ENCODE measurements around the gene DHRS3. TPM values are rescaled to one million over a fixed set of nuclear protein-coding genes. Genes with fewer than 3 reads are reported as not detected.
A peak's percentile ranks its signal among the peaks of the same experiment; 100 is the strongest.
"Not testable (repeated sequence)": the region's sequence is repeated elsewhere in the genome, so short reads cannot be mapped to it uniquely, and the experiment has no call there.

DHRS3 gene
- total RNA-seq (2012; rRNA removed), result 19.8 and 19.9 TPM in 2 replicates

DNA sequence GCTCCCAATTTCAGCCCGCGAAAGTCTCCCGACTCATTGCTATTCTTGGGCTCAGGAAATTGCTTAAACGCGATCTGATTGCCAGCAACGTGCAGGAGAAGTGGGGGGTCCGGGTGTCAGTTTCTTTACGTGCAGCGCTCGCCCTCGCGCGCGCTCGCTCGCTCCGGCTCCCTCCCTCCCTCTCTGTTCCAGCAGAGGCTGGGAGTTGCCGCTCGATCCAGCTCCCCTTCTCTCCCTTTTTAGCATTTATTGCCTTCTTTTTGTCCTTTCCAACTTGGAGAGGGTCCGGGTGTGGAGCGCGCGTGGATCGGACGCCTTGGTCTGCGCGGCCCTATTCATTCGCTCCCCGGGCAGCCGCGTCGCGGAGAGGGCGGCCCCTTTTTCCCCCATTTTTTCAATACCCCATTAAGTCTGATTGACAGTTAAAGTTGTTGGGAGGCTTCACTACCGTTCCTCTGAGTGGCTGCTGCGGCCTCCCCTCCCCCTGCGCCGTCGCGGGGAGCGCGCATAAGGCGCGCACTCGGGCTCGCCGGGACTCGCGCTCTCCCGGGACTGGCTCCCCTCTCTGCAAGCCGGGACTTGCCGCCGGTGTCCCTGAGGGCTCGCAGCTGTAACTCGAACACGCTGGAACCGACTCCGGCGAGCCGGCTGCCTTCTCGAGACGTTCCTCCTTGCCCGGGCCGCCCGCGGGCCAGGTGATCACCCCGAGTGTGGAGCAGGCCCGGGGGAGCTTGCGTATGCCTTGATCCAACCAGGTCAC is at the start of gene DHRS3:
Gene DHRS3 (minus strand): TSS at position 310 of the 760 bp plus-strand sequence. CDS start 862 bp downstream, outside the sequence.
- Histone ChIP-seq H3K36me3 (ENCODE audit: insufficient read depth, low read length) (no peaks in the 10 kb centered on the region), H3K27me3 (ENCODE audit: control insufficient read depth, insufficient read depth, low read length) (peaks cover 36% of the 10 kb centered on the region), H3K9me3 (replicated peaks; ENCODE audit: low read length) (no peaks in the 10 kb centered on the region), H3K9ac (ENCODE audit: low read depth, low read length) (peak within 1 kb of the TSS; percentile 59), H3K4me3 (ENCODE audit: low read length) (peak within 1 kb of the TSS; percentile 70), H3K4me2 (ENCODE audit: low read length) (peak within 1 kb of the TSS; percentile 91), H3K4me1 (ENCODE audit: control insufficient read depth, insufficient read depth, low read length) (peaks cover 51% of the 10 kb centered on the region)

DNA sequence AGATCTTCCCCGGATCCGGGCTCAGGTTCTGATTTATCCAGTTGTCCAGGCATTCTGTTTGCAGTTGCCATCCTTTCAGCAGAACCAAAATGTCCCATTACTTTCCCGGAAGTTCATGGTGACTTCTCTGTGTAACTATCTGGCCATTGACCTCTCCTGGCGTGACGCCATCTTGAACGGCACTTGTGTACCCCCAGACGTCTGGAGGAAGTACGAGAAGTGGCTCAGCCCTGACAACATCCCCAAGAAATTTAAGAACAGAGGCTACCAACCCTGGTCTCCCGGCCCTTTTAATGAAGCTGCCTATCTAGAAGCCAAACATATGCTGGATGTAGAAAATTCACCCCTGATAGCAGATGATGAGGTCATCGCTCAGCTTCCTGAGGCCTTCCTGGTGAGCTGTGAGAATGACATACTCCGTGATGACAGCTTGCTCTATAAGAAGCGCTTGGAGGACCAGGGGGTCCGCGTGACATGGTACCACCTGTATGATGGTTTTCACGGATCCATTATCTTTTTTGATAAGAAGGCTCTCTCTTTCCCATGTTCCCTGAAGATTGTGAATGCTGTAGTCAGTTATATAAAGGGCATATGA is 48.2 kb upstream of the DHRS3 start:
- H3K27me3 ChIP-seq (ENCODE audit: control insufficient read depth, insufficient read depth, low read length), result peaks cover 3% of the 10 kb centered on the region
- H3K9ac ChIP-seq (ENCODE audit: low read depth, low read length), result no peak overlapping the region
- H3K4me2 ChIP-seq (ENCODE audit: low read length), result no peak overlapping the region

DNA sequence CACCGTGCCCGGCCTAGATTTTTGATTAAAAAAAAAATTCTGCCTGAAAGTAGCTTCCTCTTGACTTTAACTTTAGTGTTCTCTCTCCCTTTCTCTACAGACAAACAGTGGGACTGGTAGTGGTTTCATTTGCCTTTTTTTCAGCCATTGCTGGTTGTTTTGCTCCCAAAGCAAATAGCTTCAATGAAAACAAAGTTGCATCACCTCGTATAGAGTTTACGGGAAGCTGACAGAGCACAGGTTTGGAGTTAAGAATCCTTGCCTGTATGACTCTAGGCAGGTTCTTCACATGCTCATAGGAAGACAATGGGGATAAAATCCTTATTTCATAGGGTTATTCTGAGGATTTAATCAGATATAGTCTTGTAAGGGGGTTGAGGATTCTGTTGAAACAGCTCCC is 47.5 kb upstream of the DHRS3 start:
- Histone ChIP-seq H3K4me2 (ENCODE audit: low read length) (no peak overlapping the region), H3K4me1 (ENCODE audit: control insufficient read depth, insufficient read depth, low read length) (no peaks in the 10 kb centered on the region), H3K9me3 (replicated peaks; ENCODE audit: low read length) (peaks cover 5% of the 10 kb centered on the region), H3K4me3 (ENCODE audit: low read length) (no peak overlapping the region), H3K27me3 (ENCODE audit: control insufficient read depth, insufficient read depth, low read length) (peaks cover 3% of the 10 kb centered on the region), H3K36me3 (ENCODE audit: insufficient read depth, low read length) (no peaks in the 10 kb centered on the region), H3K9ac (ENCODE audit: low read depth, low read length) (no peak overlapping the region)

More for the DNA sequence above, 48.2 kb upstream of the DHRS3 start:
- Histone ChIP-seq H3K4me1 (ENCODE audit: control insufficient read depth, insufficient read depth, low read length) (no peaks in the 10 kb centered on the region), H3K4me3 (ENCODE audit: low read length) (no peak overlapping the region), H3K9me3 (replicated peaks; ENCODE audit: low read length) (peaks cover 5% of the 10 kb centered on the region), H3K36me3 (ENCODE audit: insufficient read depth, low read length) (no peaks in the 10 kb centered on the region)

- no peak overlapping the region for H3K4me3 ChIP-seq (ENCODE audit: low read length)
- H3K27me3 ChIP-seq (ENCODE audit: control insufficient read depth, insufficient read depth, low read length), result peaks cover 2% of the 10 kb centered on the region
- H3K9me3 ChIP-seq (replicated peaks; ENCODE audit: low read length), result peaks cover 5% of the 10 kb centered on the region
- no peak overlapping the region for H3K9ac ChIP-seq (ENCODE audit: low read depth, low read length)
- H3K4me2 ChIP-seq (ENCODE audit: low read length), result no peak overlapping the region
- H3K36me3 ChIP-seq (ENCODE audit: insufficient read depth, low read length), result no peaks in the 10 kb centered on the region
- H3K4me1 ChIP-seq (ENCODE audit: control insufficient read depth, insufficient read depth, low read length), result no peaks in the 10 kb centered on the region
These were observed 44.5 kb upstream of the DHRS3 start for GRCh38 chr1:12662556-12662955.

DNA sequence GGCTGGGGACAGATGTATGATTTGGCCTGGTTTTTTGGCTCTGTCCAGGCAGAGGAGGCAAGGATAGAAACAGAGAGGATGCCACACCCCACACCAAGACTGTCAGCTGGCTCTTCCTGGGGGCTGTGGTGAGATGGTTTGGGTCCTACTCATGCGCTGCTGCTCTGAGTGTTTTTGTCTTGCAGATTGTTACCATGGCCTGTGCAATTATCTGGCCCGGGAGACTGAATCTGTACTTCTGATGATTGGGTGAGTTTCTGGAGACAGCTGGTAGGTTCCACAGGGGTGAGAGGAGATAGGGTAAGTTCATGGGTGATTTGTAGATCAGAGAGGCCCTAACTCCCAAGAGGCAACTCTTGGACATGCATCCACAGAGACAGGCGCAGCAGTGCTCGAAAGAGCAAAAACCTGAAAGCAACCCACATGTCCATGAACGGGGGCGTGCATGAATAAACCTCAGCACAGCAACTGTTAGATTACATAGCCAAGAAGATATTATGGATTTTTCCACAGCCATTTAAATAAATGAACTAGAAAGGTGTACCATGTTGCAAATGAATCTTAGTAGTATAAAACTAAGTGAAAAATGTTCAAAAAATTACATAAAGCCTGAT is 43.7 kb upstream of the DHRS3 start:
- Histone ChIP-seq H3K4me2 (ENCODE audit: low read length) (no peak overlapping the region), H3K36me3 (ENCODE audit: insufficient read depth, low read length) (no peaks in the 10 kb centered on the region), H3K9me3 (replicated peaks; ENCODE audit: low read length) (peaks cover 5% of the 10 kb centered on the region), H3K9ac (ENCODE audit: low read depth, low read length) (no peak overlapping the region), H3K27me3 (ENCODE audit: control insufficient read depth, insufficient read depth, low read length) (peaks cover 7% of the 10 kb centered on the region), H3K4me1 (ENCODE audit: control insufficient read depth, insufficient read depth, low read length) (no peaks in the 10 kb centered on the region), H3K4me3 (ENCODE audit: low read length) (no peak overlapping the region)

GRCh38 chr1:12658531-12659453 is 40.8 kb upstream of the DHRS3 start:
- Histone ChIP-seq H3K27me3 (ENCODE audit: control insufficient read depth, insufficient read depth, low read length) (peaks cover 19% of the 10 kb centered on the region), H3K4me3 (ENCODE audit: low read length) (no peak overlapping the region), H3K4me1 (ENCODE audit: control insufficient read depth, insufficient read depth, low read length) (no peaks in the 10 kb centered on the region), H3K9ac (ENCODE audit: low read depth, low read length) (no peak overlapping the region), H3K9me3 (replicated peaks; ENCODE audit: low read length) (peaks cover 5% of the 10 kb centered on the region), H3K4me2 (ENCODE audit: low read length) (no peak overlapping the region), H3K36me3 (ENCODE audit: insufficient read depth, low read length) (no peaks in the 10 kb centered on the region)

DNA sequence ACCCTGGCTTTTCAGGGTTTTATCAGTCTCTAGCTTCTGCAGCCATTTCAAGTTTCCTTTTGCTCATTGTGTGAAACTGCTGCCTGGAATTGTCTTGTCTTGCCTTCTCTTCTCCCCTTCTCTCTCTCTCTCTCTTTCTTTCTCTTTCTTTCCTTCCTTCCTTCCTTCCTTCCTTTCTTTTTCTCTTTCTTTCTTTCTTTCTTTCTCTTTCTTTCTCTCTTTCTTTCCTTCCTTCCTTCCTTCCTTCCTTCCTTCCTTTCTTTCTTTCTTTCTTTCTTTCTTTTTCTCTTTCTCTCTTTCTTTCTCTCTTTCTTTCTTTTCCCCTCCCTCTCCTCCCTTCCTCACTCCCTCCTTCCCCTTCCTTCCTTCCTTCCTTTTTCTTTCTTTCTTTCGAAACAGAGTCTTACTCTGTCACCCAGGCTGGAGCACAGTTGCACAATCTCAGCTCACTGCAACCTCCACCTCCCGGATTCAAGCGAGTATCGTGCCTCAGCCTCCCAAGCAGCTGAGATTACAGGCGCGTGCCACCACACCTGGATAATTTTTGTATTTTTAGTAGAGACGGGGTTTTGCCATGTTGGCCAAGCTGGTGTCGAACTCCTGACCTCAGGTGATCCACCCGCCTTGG is 40.0 kb upstream of the DHRS3 start:
- H3K4me2 ChIP-seq (ENCODE audit: low read length); H3K9ac ChIP-seq (ENCODE audit: low read depth, low read length); H3K4me1 ChIP-seq (ENCODE audit: control insufficient read depth, insufficient read depth, low read length); H3K4me3 ChIP-seq (ENCODE audit: low read length); H3K9me3 ChIP-seq (replicated peaks; ENCODE audit: low read length); H3K36me3 ChIP-seq (ENCODE audit: insufficient read depth, low read length): not testable (repeated sequence)
- peaks cover 19% of the 10 kb centered on the region for H3K27me3 ChIP-seq (ENCODE audit: control insufficient read depth, insufficient read depth, low read length)

DNA sequence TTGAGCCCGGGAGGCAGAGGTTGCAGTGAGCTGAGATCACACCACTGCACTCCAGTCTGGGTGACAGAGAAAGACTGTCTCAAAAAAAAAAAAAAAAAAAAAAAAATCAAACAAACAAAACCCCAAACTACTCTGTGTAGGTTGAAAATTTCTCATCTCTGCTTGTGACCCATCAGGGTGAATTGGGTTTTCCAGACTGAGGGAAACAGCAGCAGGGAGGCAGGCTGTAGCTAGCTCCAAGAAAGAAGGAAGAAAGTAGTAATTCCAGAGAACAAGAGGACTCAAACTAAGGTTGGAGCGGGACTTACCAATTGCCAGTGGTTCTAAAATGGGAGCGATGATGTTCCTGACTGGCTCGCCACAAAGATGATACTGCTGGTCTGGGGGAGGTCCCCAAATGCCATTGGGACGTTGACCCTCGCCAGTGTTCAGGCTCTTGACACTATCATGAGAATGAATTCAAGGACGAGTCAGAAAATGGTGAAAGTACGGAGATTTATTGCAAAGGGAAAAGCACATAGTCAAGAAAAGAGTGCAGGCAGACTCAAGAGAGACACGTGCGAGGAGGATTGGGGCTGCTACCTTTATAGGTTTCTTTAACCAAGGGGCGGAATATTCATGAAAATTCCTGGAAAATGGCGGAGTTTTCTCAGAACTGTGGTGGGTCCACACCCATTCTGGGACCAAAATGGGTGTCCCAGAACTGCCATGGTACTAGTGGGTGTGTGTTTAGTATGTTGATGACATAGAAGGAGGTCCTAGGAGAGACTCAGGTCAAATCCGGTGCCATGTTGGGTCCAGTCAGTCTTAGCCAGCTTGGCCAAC is 39.3 kb upstream of the DHRS3 start:
- peaks cover 23% of the 10 kb centered on the region for H3K27me3 ChIP-seq (ENCODE audit: control insufficient read depth, insufficient read depth, low read length)
- H3K4me1 ChIP-seq (ENCODE audit: control insufficient read depth, insufficient read depth, low read length), result no peaks in the 10 kb centered on the region
- no peak overlapping the region for H3K9ac ChIP-seq (ENCODE audit: low read depth, low read length)
- no peak overlapping the region for H3K4me3 ChIP-seq (ENCODE audit: low read length)
- H3K36me3 ChIP-seq (ENCODE audit: insufficient read depth, low read length), result no peaks in the 10 kb centered on the region
- H3K9me3 ChIP-seq (replicated peaks; ENCODE audit: low read length), result no peaks in the 10 kb centered on the region
- H3K4me2 ChIP-seq (ENCODE audit: low read length), result no peak overlapping the region

DNA sequence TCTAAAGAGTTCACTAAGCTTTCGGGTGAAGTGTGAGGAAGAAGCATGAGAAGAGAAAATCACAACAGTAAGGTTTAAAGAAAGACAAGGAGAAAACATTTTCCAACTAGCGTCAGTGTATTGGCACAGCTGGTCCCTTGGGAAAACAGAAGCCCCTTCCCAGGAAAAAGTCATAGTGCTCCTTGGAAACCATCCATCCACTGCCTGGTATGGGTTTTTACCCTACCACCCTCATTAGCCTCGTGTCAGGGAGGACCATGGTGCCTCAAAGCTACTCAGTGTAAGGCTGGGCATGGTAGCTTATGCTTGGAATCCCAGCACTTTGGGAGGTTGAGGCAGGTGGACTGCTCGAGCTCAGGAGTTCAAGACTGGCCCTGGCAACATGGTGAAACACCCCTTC is 38.6 kb upstream of the DHRS3 start:
- no peak overlapping the region for H3K4me3 ChIP-seq (ENCODE audit: low read length)
- H3K36me3 ChIP-seq (ENCODE audit: insufficient read depth, low read length), result no peaks in the 10 kb centered on the region
- H3K27me3 ChIP-seq (ENCODE audit: control insufficient read depth, insufficient read depth, low read length), result peaks cover 24% of the 10 kb centered on the region
- no peak overlapping the region for H3K4me2 ChIP-seq (ENCODE audit: low read length)
- no peaks in the 10 kb centered on the region for H3K9me3 ChIP-seq (replicated peaks; ENCODE audit: low read length)
- no peak overlapping the region for H3K9ac ChIP-seq (ENCODE audit: low read depth, low read length)
- H3K4me1 ChIP-seq (ENCODE audit: control insufficient read depth, insufficient read depth, low read length), result no peaks in the 10 kb centered on the region

DNA sequence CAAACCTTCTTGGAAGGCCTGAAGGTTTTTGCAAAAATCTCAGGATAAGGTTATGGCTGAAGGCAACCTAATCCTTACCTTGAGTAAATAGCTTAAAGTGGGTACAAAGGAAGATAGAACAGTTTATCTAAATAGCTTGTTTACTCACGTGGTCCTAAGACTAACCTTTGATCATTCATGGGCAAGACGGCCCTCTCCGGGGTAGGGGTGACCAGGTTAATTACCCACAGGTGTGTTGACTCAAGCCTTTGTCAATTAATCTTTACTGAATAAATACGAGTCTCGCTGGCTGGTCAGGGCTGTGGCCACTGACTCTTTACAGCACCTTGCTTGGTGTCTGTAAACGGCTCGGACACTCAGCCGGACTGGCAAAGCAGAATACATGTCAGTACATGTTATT is 36.6 kb upstream of the DHRS3 start:
- H3K27me3 ChIP-seq (ENCODE audit: control insufficient read depth, insufficient read depth, low read length), result peaks cover 25% of the 10 kb centered on the region
- H3K36me3 ChIP-seq (ENCODE audit: insufficient read depth, low read length), result no peaks in the 10 kb centered on the region
- peaks cover 6% of the 10 kb centered on the region for H3K4me1 ChIP-seq (ENCODE audit: control insufficient read depth, insufficient read depth, low read length)
- H3K4me3 ChIP-seq (ENCODE audit: low read length), result no peak overlapping the region
- H3K9ac ChIP-seq (ENCODE audit: low read depth, low read length), result no peak overlapping the region
- no peak overlapping the region for H3K4me2 ChIP-seq (ENCODE audit: low read length)
- no peaks in the 10 kb centered on the region for H3K9me3 ChIP-seq (replicated peaks; ENCODE audit: low read length)

Data from skeletal muscle satellite cell (primary cell).